ENCODE measurements around the gene PLCH1.

DNA sequence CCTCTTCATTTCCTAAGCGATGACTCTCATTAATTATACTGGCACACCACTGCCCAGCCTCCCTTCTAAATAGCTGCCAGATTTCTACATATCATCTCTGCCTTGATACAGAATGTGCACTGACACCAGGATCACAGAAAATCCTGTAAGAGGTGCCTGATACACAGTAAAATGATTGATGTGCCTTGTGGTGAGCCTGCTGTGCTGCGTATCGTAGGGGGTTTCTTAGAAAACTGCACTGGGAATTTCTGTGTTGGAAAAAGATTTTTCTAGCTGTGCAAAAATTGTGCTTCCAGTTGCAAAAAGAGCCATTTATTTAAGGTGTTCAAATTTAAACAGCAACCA, 3.0 kb upstream of the PLCH1 start:
- TF ChIP-seq, protein P1, sequence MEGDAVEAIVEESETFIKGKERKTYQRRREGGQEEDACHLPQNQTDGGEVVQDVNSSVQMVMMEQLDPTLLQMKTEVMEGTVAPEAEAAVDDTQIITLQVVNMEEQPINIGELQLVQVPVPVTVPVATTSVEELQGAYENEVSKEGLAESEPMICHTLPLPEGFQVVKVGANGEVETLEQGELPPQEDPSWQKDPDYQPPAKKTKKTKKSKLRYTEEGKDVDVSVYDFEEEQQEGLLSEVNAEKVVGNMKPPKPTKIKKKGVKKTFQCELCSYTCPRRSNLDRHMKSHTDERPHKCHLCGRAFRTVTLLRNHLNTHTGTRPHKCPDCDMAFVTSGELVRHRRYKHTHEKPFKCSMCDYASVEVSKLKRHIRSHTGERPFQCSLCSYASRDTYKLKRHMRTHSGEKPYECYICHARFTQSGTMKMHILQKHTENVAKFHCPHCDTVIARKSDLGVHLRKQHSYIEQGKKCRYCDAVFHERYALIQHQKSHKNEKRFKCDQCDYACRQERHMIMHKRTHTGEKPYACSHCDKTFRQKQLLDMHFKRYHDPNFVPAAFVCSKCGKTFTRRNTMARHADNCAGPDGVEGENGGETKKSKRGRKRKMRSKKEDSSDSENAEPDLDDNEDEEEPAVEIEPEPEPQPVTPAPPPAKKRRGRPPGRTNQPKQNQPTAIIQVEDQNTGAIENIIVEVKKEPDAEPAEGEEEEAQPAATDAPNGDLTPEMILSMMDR (IDR thresholded peaks at IDR 0.05; ENCODE audit: low read depth, low read length), result no peak
- no peak for TF ChIP-seq EZH2phosphoT487 (IDR thresholded peaks at IDR 0.05; ENCODE audit: low read depth)
